Lower lobe of right lung (tissue), 2 donors: ENCODE data around the gene MROH2A. TPM values are rescaled to one million over a fixed set of nuclear protein-coding genes. Genes with fewer than 3 reads are reported as not detected.

Experiments
- ATAC-seq, 2 donors: fragments of 200-7000 bp; cut with Tn5 transposase; one replicate each; pipeline ENCODE4 v1.9.1; 2020 to 2022; ENCODE audit warnings: mild to moderate bottlenecking in 2 of 2, moderate library complexity in 2 of 2
- DNase-seq: peaks from one replicate; pipeline ENCODE4 v3.0.0-alpha.2; 2020
- H3K27ac ChIP-seq: fragments of 200-600 bp; one replicate; pipeline ENCODE4 v1.8.0; 2022
- H3K27me3 ChIP-seq: fragments of 200-600 bp; one replicate; pipeline ENCODE4 v1.8.0; 2022; ENCODE audit warnings: low read depth
- H3K36me3 ChIP-seq: fragments of 200-600 bp; one replicate; pipeline ENCODE4 v1.8.0; 2022; ENCODE audit warnings: mild to moderate bottlenecking
- H3K4me1 ChIP-seq: fragments of 200-600 bp; one replicate; pipeline ENCODE4 v1.8.0; 2022
- H3K4me3 ChIP-seq: fragments of 200-600 bp; one replicate; pipeline ENCODE4 v1.8.0; 2022; ENCODE audit warnings: mild to moderate bottlenecking
- H3K9me3 ChIP-seq: fragments of 200-600 bp; one replicate; pipeline ENCODE4 v1.8.0; 2022
- CTCF ChIP-seq: fragments of 200-600 bp; IDR thresholded peaks from one replicate; pipeline ENCODE4 v1.8.0; 2022; ENCODE audit warnings: antibody characterized with exemption, mild to moderate bottlenecking
- intact Hi-C: fragments of 100-400 bp; cut with DNase I; formaldehyde crosslinking; loops from one replicate; pipeline ENCODE4 v1.11.0; 2022
- total RNA-seq: library from RNA; stranded (reverse); fragmentation: NEBNext Ultra II Directional; extraction: Animal tissue kit (Norgen Biotek cat#: 25700); gene quantifications from one replicate; pipeline ENCODE4 v1.2.1, GENCODE V29; 2021
- donor health status: DM: no; HTN: yes; CAD: no; lungs with severe emphysema.

Gene MROH2A
- total RNA-seq, 1 donor from 2014 or later: not detected

GRCh38 chr2:233833345-233833744 is 55.2 kb downstream of the MROH2A start:
- H3K36me3 ChIP-seq: no peaks in the 10 kb centered on the region
- H3K9me3 ChIP-seq: no peaks in the 10 kb centered on the region
- H3K4me1 ChIP-seq: no peaks in the 10 kb centered on the region
- DNase-seq (no peak), ATAC-seq (no peak)
- no peak for TF ChIP-seq CTCF
- intact Hi-C loops: no loop called here
- no peak overlapping the region for H3K4me3 ChIP-seq
- H3K27ac ChIP-seq: no peak overlapping the region
- no peaks in the 10 kb centered on the region for H3K27me3 ChIP-seq

GRCh38 chr2:233835230-233836186 is 57.4 kb downstream of the MROH2A start:
- no peak overlapping the region for H3K4me3 ChIP-seq
- intact Hi-C loops: no loop called here
- no peak for DNase-seq

GRCh38 chr2:233836359-233836758 is 58.2 kb downstream of the MROH2A start:
- no peaks in the 10 kb centered on the region for H3K9me3 ChIP-seq
- no peak overlapping the region for H3K27ac ChIP-seq
- no peaks in the 10 kb centered on the region for H3K27me3 ChIP-seq
- DNase-seq: no peak
- H3K4me1 ChIP-seq: no peaks in the 10 kb centered on the region
- H3K36me3 ChIP-seq: no peaks in the 10 kb centered on the region
- intact Hi-C loops: no loop called here
- ATAC-seq: no peak
- no peak for TF ChIP-seq CTCF
- H3K4me3 ChIP-seq: no peak overlapping the region

More at GRCh38 chr2:233835230-233836186, 57.4 kb downstream of the MROH2A start:
- H3K9me3 ChIP-seq: no peaks in the 10 kb centered on the region
- no peaks in the 10 kb centered on the region for H3K36me3 ChIP-seq
- no peaks in the 10 kb centered on the region for H3K27me3 ChIP-seq
- no peak overlapping the region for H3K27ac ChIP-seq
- no peaks in the 10 kb centered on the region for H3K4me1 ChIP-seq
- TF ChIP-seq CTCF: no peak
- no peak for ATAC-seq

- intact Hi-C loops: no loop called here
- Histone ChIP-seq H3K36me3 (no peaks in the 10 kb centered on the region), H3K4me3 (no peak overlapping the region), H3K27me3 (no peaks in the 10 kb centered on the region), H3K4me1 (no peaks in the 10 kb centered on the region), H3K9me3 (no peaks in the 10 kb centered on the region), H3K27ac (no peak overlapping the region)
- ATAC-seq (no peak), DNase-seq (no peak)
- TF ChIP-seq CTCF: no peak
Measured at GRCh38 chr2:233837694-233838229, 59.6 kb downstream of the MROH2A start.

- ATAC-seq (no peak), DNase-seq (no peak)
- Histone ChIP-seq H3K36me3 (no peaks in the 10 kb centered on the region), H3K4me1 (no peaks in the 10 kb centered on the region), H3K9me3 (no peaks in the 10 kb centered on the region), H3K27me3 (no peaks in the 10 kb centered on the region), H3K4me3 (no peak overlapping the region), H3K27ac (no peak overlapping the region)
- no peak for TF ChIP-seq CTCF
- intact Hi-C loops: no loop called here
Measured at GRCh38 chr2:233838251-233838650, 60.1 kb downstream of the MROH2A start.
